GM19395 (cell line): ENCODE measurements around the gene ZNF664.

Experiments
- ATAC-seq: cut with Tn5 transposase; IDR thresholded peaks from one replicate; pipeline ENCODE4 v1.9.1; 2021; ENCODE audit warnings: mild to moderate bottlenecking, moderate library complexity; ENCODE audit not compliant: unreplicated experiment

The ZNF664 gene

DNA sequence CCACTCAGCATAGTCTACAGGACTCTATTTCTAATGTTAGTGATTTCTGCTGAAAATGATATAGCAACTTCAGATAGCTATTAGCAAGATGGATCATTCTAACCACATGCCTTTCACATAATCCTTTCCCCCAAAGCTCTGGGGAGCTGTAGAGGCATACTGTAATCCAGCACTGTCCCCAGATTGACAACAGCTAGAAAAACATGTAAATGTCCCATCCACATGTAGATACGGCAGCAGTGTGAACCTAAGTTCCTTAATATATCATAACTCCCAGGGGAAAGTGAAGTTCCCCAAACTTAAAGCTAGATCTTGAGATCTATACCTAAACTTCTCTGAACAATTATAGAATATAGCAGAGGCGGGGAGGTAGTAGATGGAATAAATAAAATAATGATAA, 14.0 kb downstream of the ZNF664 start:
- no peak for ATAC-seq

GRCh38 chr12:123989168-123989567, 16.2 kb downstream of the ZNF664 start:
- no peak for ATAC-seq

DNA sequence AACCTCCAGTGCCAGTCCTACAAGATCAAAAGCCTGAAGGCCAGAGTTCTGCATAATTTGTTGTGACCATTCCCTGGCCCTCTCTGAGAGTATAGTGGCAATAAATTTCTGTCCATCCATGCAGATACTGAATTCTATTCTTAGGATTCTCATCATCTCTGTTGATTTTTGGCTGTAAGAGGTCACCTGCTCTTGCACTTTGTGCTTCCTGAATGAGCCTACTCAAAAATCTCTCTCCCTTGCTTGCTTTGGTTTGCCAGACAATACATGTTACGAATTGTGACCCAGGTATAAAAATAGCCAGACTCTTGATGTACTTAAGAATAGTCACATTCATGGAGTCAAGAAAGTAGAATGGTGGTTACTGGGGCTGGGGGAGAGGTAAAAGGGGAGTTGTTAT, 16.7 kb downstream of the ZNF664 start:
- ATAC-seq = no peak

DNA sequence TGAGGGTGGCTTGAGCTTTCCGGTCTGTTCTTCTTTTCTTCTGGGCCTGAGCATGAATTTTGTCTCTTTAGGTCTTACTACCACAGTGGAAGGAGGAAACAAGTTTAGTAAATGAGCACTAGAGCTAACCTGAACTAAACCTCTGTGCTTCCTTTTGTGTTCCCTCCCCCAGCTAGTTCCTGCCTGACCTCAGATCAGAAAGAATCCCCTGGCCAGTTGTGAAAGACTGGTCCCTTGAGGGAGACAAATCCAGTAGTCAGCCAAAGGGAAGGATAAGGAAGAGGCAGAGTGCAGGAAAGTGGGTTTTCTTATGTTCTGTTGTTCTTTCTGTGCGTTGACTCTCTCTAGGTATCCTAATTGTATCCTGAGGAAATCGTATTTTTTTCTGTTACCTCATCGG, 17.5 kb downstream of the ZNF664 start:
- no peak for ATAC-seq

- ATAC-seq = no peak
Measured at GRCh38 chr12:123991372-123991951, 18.4 kb downstream of the ZNF664 start.

DNA sequence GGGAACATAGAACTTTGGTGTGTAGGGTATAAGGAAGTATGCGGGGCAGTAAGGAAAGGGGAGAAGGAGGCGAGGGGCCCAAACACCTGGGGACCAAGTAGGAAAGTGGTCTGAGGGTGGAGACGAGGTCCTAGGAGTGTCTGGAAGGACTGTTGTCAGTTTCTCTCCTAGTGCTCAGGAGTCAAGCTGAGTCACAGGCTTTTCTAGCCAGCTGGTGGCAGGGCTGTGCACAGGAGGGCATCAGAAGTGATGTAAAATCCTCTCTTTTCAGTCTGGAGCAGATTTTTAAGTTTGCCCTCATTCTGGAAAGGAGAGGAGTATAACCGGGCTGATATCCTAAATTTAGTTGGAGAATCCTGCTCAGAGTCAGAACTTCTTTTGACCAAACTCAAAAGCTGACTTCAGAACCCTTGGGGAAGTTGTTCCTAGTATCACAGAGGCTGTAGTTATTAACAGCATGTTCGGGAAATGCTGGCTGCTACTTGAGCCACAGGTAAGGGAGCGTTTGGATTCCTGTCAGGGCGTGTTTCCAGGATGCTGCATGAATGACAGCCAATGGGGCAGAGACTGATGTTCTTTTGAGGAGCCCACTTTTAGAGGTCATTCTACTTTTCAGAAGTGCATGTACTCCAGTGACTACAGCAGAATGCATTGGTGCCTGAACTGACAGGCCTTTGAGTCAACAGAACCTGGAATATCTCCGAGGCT, 19.3 kb downstream of the ZNF664 start:
- no peak for ATAC-seq

DNA sequence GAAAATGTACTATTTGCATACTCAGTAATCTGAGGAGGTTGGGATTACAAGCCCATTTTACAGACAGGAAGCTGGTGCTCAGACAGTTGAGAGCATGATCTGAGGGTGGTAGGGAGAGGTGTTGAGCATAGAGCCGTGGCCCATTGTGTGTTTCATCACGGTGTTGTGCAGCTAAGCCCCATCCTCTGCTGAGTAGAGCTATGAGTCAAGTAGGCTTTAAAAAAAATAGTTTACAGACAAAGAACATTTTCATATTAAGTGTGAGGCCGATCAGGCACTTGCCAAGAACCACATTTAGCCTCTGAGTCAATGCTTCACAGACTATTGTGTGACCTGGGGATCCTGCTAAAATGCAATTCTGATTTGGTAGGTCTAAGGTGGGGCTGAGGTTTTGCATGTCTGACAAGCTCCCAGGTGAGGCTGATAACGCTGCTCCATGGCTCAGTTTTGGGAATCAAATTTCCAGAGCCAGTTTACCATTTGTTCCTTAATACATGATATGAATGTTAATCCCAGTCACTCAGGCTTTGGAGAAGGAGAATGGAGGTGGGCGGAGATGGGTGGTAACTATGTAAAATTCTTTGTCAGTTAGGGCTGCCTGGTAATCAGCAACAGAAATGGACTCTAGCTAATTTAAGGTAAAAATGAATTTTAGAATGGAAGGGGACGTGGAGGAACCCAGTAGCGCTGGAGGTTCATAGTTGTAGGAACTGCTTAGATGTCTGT, 22.2 kb downstream of the ZNF664 start:
- no peak for ATAC-seq

- ATAC-seq = no peak
Measured at GRCh38 chr12:123996581-123996980, 23.6 kb downstream of the ZNF664 start.

GRCh38 chr12:123997033-123997822, 24.2 kb downstream of the ZNF664 start:
- ATAC-seq = no peak

DNA sequence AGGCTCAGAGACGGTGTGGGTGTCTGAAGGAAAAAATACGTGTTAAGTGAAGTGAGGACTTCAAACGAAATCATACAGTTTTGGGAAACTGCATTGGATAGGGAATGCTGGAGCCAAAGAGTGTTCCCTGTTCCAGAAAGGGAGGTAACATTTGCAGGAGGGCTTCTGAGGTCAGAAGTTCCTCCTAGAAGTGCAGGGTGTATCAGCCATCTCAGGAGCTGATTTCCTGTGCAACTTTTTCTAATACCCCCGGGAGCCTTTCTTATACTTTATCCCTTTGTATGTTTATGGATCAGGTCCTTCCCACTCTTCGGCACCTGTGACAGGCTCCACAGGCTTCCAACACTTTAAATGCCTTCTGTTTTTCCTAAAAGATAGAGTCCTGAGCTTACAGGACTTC, 24.9 kb downstream of the ZNF664 start:
- no peak for ATAC-seq

GRCh38 chr12:123998344-123998990, 25.5 kb downstream of the ZNF664 start:
- ATAC-seq = no peak

- no peak for ATAC-seq
Measured at GRCh38 chr12:123998991-123999359, 26.0 kb downstream of the ZNF664 start.

GRCh38 chr12:124000111-124000510, 27.1 kb downstream of the ZNF664 start:
- no peak for ATAC-seq

GRCh38 chr12:124001343-124001742, 28.3 kb downstream of the ZNF664 start:
- no peak for ATAC-seq

DNA sequence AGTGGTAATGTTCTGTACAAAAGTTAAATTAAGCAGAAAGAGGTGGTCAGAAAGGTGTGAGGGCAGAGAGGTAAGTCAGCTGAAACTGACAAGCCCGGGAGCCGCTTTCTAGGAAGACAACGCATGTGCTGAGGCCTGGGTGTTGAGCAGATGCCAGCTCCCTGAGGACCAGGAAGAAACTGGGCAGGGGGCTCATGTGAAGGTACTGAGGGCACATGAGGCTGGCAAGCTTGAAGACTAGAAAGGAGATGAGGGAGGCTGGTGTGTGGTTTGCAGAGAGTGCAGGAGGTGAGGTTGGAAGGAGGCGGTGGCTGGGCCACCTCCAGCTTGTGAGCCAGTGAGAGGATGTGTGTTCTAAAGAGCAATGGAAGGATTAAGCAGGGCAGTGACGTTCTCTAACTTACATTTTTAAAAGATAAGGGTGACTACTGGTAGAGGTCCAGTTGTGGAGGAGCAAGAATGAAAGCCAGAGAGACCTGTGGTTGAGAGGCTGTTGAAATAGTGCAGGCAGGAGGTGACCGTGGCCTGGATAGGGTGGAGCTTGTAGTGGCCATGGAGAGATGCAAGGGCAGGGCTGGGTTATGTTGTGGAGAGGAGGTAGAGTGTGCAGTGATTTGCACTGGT, 29.1 kb downstream of the ZNF664 start:
- no peak for ATAC-seq

DNA sequence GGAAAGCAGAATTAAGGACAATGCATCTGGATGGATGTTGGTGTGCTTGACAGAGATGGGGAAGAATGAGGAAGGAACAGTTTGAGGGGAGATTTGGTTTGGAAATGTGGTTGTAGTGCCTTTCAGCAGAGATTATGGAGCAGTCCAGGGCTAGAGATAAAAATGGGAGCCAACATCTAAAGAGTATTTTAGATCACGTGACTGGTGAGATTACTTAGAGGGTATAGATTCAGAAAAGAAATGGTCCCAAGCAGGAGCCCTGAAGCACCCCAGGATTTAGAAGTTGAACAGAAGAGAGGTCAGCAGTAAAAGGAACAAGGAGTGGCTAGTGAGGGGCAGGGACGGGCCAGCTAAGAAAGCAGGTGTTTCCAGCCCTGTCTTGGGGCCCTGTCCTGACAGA, 29.6 kb downstream of the ZNF664 start:
- no peak for ATAC-seq

GRCh38 chr12:124004233-124004875, 31.3 kb downstream of the ZNF664 start:
- ATAC-seq = no peak

- peak; percentile 68 for ATAC-seq
Measured at GRCh38 chr12:124006085-124006845, 33.2 kb downstream of the ZNF664 start.
